ENCODE data around the gene CHN2.

DNA sequence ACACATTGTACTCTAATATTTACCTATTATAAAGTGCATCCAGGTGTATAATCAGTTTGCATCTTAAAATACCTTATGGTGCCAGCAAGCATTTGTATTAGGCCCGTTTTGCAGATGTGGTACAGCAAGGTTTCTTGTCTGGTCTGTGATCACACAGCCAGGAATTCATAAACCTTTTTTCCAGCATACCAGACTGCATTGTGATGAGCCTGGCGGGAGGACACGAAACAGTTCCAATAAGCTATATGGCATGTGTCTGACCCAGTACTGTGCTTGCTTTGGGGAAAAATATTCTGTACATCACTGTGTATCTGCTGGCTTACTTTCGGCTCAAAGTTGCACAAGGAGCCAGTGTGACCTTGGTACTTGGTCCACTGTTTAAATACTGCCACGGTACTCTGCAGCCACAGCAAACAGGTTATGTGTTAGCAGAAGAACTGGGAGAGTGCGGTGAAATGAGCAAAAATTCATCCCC lies 36.3 kb downstream of the CHN2 start:
- no peak for TF ChIP-seq EZH2 (IDR thresholded peaks at IDR 0.05; ENCODE audit: low read depth)
- TF ChIP-seq, protein P1, sequence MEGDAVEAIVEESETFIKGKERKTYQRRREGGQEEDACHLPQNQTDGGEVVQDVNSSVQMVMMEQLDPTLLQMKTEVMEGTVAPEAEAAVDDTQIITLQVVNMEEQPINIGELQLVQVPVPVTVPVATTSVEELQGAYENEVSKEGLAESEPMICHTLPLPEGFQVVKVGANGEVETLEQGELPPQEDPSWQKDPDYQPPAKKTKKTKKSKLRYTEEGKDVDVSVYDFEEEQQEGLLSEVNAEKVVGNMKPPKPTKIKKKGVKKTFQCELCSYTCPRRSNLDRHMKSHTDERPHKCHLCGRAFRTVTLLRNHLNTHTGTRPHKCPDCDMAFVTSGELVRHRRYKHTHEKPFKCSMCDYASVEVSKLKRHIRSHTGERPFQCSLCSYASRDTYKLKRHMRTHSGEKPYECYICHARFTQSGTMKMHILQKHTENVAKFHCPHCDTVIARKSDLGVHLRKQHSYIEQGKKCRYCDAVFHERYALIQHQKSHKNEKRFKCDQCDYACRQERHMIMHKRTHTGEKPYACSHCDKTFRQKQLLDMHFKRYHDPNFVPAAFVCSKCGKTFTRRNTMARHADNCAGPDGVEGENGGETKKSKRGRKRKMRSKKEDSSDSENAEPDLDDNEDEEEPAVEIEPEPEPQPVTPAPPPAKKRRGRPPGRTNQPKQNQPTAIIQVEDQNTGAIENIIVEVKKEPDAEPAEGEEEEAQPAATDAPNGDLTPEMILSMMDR (conservative IDR thresholded peaks at IDR 0.05) = no peak

Data from PC-9 (cell line).